ENCODE results near the gene CES2. TPM values are rescaled to one million over a fixed set of nuclear protein-coding genes. Genes with fewer than 3 reads are reported as not detected.

CES2 gene
- total and polyA plus RNA-seq, 9 of the 15 experiments (the other 6 are each of a cell fraction or from before 2014, with no cell fraction given), result 2.2 to 37.9 (median 24.4) TPM

- TF ChIP-seq SMC3 (conservative IDR thresholded peaks at IDR 0.05; ENCODE audit: insufficient read depth, low read depth, low read length) (peak; percentile 87), HOXB6 (CRISPR knock-in tag; IDR thresholded peaks at IDR 0.05; ENCODE audit: borderline replicate concordance) (no peak), TEAD1 (CRISPR knock-in tag; IDR thresholded peaks at IDR 0.05) (peak in 1 of 2 experiments; percentile 67; a peak in 1 of 4 replicates), NBN (IDR thresholded peaks at IDR 0.05; ENCODE audit: low read depth) (no peak), ZNF551 (CRISPR knock-in tag; IDR thresholded peaks at IDR 0.05) (no peak), NFYB (IDR thresholded peaks at IDR 0.05; ENCODE audit: extremely low read depth, insufficient read length) (peak; percentile 72), ZNF280A (IDR thresholded peaks at IDR 0.05; ENCODE audit: low read depth, partially characterized antibody) (no peak), XRCC5 (IDR thresholded peaks at IDR 0.05; ENCODE audit: low read depth, low read length) (0 out of 2 replicates have a peak, but pooled peaks have one; percentile 14), GABPA (tag; conservative IDR thresholded peaks at IDR 0.05; ENCODE audit: low read depth) (no peak)
- TF ChIP-seq, protein P1, sequence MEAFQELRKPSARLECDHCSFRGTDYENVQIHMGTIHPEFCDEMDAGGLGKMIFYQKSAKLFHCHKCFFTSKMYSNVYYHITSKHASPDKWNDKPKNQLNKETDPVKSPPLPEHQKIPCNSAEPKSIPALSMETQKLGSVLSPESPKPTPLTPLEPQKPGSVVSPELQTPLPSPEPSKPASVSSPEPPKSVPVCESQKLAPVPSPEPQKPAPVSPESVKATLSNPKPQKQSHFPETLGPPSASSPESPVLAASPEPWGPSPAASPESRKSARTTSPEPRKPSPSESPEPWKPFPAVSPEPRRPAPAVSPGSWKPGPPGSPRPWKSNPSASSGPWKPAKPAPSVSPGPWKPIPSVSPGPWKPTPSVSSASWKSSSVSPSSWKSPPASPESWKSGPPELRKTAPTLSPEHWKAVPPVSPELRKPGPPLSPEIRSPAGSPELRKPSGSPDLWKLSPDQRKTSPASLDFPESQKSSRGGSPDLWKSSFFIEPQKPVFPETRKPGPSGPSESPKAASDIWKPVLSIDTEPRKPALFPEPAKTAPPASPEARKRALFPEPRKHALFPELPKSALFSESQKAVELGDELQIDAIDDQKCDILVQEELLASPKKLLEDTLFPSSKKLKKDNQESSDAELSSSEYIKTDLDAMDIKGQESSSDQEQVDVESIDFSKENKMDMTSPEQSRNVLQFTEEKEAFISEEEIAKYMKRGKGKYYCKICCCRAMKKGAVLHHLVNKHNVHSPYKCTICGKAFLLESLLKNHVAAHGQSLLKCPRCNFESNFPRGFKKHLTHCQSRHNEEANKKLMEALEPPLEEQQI (IDR thresholded peaks at IDR 0.05), result no peak
- TF ChIP-seq, protein P2, sequence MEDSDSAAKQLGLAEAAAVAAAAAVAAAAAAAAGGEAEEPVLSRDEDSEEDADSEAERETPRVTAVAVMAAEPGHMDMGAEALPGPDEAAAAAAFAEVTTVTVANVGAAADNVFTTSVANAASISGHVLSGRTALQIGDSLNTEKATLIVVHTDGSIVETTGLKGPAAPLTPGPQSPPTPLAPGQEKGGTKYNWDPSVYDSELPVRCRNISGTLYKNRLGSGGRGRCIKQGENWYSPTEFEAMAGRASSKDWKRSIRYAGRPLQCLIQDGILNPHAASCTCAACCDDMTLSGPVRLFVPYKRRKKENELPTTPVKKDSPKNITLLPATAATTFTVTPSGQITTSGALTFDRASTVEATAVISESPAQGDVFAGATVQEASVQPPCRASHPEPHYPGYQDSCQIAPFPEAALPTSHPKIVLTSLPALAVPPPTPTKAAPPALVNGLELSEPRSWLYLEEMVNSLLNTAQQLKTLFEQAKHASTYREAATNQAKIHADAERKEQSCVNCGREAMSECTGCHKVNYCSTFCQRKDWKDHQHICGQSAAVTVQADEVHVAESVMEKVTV (CRISPR knock-in tag; IDR thresholded peaks at IDR 0.05), result peak; percentile 52; the same call in 1 of the 2 replicates
- TF ChIP-seq, protein P3, sequence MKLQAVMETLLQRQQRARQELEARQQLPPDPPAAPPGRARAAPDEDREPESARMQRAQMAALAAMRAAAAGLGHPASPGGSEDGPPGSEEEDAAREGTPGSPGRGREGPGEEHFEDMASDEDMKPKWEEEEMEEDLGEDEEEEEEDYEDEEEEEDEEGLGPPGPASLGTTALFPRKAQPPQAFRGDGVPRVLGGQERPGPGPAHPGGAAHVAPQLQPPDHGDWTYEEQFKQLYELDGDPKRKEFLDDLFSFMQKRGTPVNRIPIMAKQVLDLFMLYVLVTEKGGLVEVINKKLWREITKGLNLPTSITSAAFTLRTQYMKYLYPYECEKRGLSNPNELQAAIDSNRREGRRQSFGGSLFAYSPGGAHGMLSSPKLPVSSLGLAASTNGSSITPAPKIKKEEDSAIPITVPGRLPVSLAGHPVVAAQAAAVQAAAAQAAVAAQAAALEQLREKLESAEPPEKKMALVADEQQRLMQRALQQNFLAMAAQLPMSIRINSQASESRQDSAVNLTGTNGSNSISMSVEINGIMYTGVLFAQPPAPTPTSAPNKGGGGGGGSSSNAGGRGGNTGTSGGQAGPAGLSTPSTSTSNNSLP (IDR thresholded peaks at IDR 0.05; ENCODE audit: borderline replicate concordance, low read depth, low read length), result peak; percentile 73; the same call in 1 of the 2 replicates
- TF ChIP-seq, protein P4, sequence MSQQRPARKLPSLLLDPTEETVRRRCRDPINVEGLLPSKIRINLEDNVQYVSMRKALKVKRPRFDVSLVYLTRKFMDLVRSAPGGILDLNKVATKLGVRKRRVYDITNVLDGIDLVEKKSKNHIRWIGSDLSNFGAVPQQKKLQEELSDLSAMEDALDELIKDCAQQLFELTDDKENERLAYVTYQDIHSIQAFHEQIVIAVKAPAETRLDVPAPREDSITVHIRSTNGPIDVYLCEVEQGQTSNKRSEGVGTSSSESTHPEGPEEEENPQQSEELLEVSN (IDR thresholded peaks at IDR 0.05; ENCODE audit: borderline replicate concordance in 1 of 2, extremely low read depth in 1 of 2, insufficient read depth in 1 of 2, insufficient read length in 1 of 2, low read depth in 1 of 2, low read length in 1 of 2, poor library complexity in 1 of 2, severe bottlenecking in 1 of 2), result no peak
- TF ChIP-seq, protein P5, sequence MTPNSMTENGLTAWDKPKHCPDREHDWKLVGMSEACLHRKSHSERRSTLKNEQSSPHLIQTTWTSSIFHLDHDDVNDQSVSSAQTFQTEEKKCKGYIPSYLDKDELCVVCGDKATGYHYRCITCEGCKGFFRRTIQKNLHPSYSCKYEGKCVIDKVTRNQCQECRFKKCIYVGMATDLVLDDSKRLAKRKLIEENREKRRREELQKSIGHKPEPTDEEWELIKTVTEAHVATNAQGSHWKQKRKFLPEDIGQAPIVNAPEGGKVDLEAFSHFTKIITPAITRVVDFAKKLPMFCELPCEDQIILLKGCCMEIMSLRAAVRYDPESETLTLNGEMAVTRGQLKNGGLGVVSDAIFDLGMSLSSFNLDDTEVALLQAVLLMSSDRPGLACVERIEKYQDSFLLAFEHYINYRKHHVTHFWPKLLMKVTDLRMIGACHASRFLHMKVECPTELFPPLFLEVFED (CRISPR knock-in tag; conservative IDR thresholded peaks at IDR 0.05), result 0 out of 2 replicates have a peak, but pooled peaks have one; percentile 9
Measured at GRCh38 chr16:66947302-66948065, 12.2 kb downstream of the CES2 start (continued).
